HCT116 (cell line): ENCODE results near the gene GPC5. TPM values are rescaled to one million over a fixed set of nuclear protein-coding genes. Genes with fewer than 3 reads are reported as not detected.

Experiments
- ATAC-seq: fragments of 200-7000 bp; cut with Tn5 transposase; 2 replicates; pipeline ENCODE4 v1.9.1; 2020; ENCODE audit warnings: mild to moderate bottlenecking, moderate library complexity
- BruUV-seq: library from RNA; stranded (reverse); fragments of 400-500 nt; replicated peaks from 2 replicates; lab custom pipeline; 2021; lab: Mats Ljungman, UMichigan
- CTCF ChIA-PET: fragments of 300-600 bp; sonication (Branson Sonifier 250); formaldehyde crosslinking; loops from one replicate; lab custom pipeline; 2021; ENCODE audit warnings: antibody characterized with exemption; lab: Charles Lee
- POLR2A ChIA-PET: fragments of 300-600, 350-600 bp; sonication (Branson Sonifier 250); formaldehyde crosslinking; loops from one replicate; lab custom pipeline; 2021; ENCODE audit warnings: antibody characterized with exemption; lab: Charles Lee
- RAD21 ChIA-PET, 2 experiments: fragments of 300-600 bp; sonication (Branson Sonifier 250); formaldehyde crosslinking; loops; one replicate each; lab custom pipeline; 2023; ENCODE audit warnings: low total read pairs in 2 of 2; ENCODE audit not compliant: uncharacterized antibody in 2 of 2, unreplicated experiment in 2 of 2, low non-redundant PET in 1 of 2; lab: Charles Lee
- DNase-seq: peaks from one replicate; pipeline ENCODE4 v3.0.0-alpha.2; 2010; ENCODE audit warnings: low read depth, low spot score
- H2AFZ ChIP-seq: fragments of 200-600 bp; shearing (Covaris generic), sonication (generic); 2 replicates; pipeline ENCODE4 v1.6.1; 2017; ENCODE audit warnings: low read depth, mixed run types, mixed read lengths, antibody characterized with exemption, low read length; ENCODE audit not compliant: poor library complexity, severe bottlenecking
- H3K27ac ChIP-seq: 2 replicates; pipeline ENCODE4 v1.5.1; 2012; ENCODE audit warnings: low read depth, low read length
- H3K27me3 ChIP-seq: fragments of 200-600 bp; sonication (generic); 2 replicates; pipeline ENCODE4 v1.6.1; 2016; ENCODE audit warnings: mixed run types, low read length, mixed read lengths; ENCODE audit not compliant: insufficient read depth
- H3K36me3 ChIP-seq, 2 experiments: fragments of 200-500 bp in 1 of 2; fragments of 200-600 bp in 1 of 2; sonication (Bioruptor generic) in 1 of 2; sonication (generic) in 1 of 2; 2 replicates each; pipeline versions ENCODE4 v1.5.1 to v1.6.1; 2014 to 2016; ENCODE audit warnings: low read length in 2 of 2, inconsistent platforms in 1 of 2, mixed read lengths in 1 of 2, mixed run types in 1 of 2; ENCODE audit not compliant: insufficient read depth in 2 of 2, control insufficient read depth in 1 of 2
- H3K4me1 ChIP-seq, 2 experiments: fragments of 200-600 bp in 1 of 2; sonication (generic) in 1 of 2; 2 replicates each; pipeline versions ENCODE4 v1.5.1 to v1.6.1; 2012 to 2017; ENCODE audit warnings: low read length in 2 of 2, inconsistent platforms in 1 of 2, mild to moderate bottlenecking in 1 of 2, mixed read lengths in 1 of 2, mixed run types in 1 of 2, moderate library complexity in 1 of 2; ENCODE audit not compliant: insufficient read depth in 2 of 2, control insufficient read depth in 1 of 2
- H3K4me2 ChIP-seq: fragments of 200-600 bp; sonication (generic); 2 replicates; pipeline ENCODE4 v1.6.1; 2017; ENCODE audit warnings: mixed run types, low read length, mixed read lengths
- H3K4me3 ChIP-seq, 2 experiments: fragments of 200-600 bp in 1 of 2; sonication (generic) in 1 of 2; replicated peaks in 1 of 2; 2 replicates each; pipeline ENCODE4 v1.5.1; 2011 to 2016; ENCODE audit warnings: low read length in 2 of 2, control low read depth in 1 of 2, low read depth in 1 of 2, mild to moderate bottlenecking in 1 of 2, mixed read lengths in 1 of 2, mixed run types in 1 of 2
- H3K79me2 ChIP-seq: fragments of 200-600 bp; sonication (generic); 2 replicates; pipeline ENCODE4 v1.6.1; 2017; ENCODE audit warnings: mild to moderate bottlenecking, mixed run types, low read length, moderate library complexity, mixed read lengths; ENCODE audit not compliant: insufficient read depth
- H3K9ac ChIP-seq: fragments of 200-600 bp; sonication (generic); 2 replicates; pipeline ENCODE4 v1.6.1; 2016; ENCODE audit warnings: low read length, mixed read lengths
- H3K9me2 ChIP-seq: fragments of 200-600 bp; sonication (generic), shearing (Covaris generic); 2 replicates; pipeline ENCODE4 v1.6.1; 2017; ENCODE audit warnings: mixed run types, mild to moderate bottlenecking, moderate library complexity; ENCODE audit not compliant: insufficient read depth
- H3K9me3 ChIP-seq, 2 experiments: fragments of 200-500 bp in 1 of 2; fragments of 200-600 bp in 1 of 2; sonication (Bioruptor generic) in 1 of 2; sonication (generic) in 1 of 2; 2 replicates each; pipeline ENCODE4 v1.6.1; 2014 to 2017; ENCODE audit warnings: low read length in 2 of 2, mixed read lengths in 2 of 2, inconsistent platforms in 1 of 2, low read depth in 1 of 2, mild to moderate bottlenecking in 1 of 2, mixed run types in 1 of 2, moderate library complexity in 1 of 2; ENCODE audit not compliant: control insufficient read depth in 1 of 2, insufficient read depth in 1 of 2
- H4K20me1 ChIP-seq: fragments of 200-600 bp; sonication (generic), shearing (Covaris generic); 2 replicates; pipeline ENCODE4 v1.6.1; 2017; ENCODE audit warnings: mixed run types, mild to moderate bottlenecking, moderate library complexity; ENCODE audit not compliant: insufficient read depth
- CEBPB ChIP-seq: IDR thresholded peaks from 2 replicates; pipeline ENCODE4 v1.6.1; 2012; ENCODE audit warnings: low read depth
- EGR1 ChIP-seq: IDR thresholded peaks from 2 replicates; pipeline ENCODE4 v1.6.1; 2012; ENCODE audit warnings: low read depth
- ELF1 ChIP-seq: IDR thresholded peaks from 2 replicates; pipeline ENCODE4 v1.6.1; 2012; ENCODE audit warnings: low read depth, borderline replicate concordance
- SRF ChIP-seq: IDR thresholded peaks from 2 replicates; pipeline ENCODE4 v1.6.1; 2012; ENCODE audit warnings: low read depth
- ZFX ChIP-seq: fragments of 450-650 bp; IDR thresholded peaks from 2 replicates; pipeline ENCODE4 v1.6.1; 2017
- intact Hi-C: fragments of 100-400 bp; cut with micrococcal nuclease; formaldehyde crosslinking; loops from 2 replicates; pipeline ENCODE4 v1.10.0; 2022
- total RNA-seq: library from RNA; stranded (reverse); gene quantifications from one replicate; pipeline ENCODE4 v1.2.1, GENCODE V29; 2021; ENCODE audit not compliant: unreplicated experiment
- TF ChIP-seq, protein P1 (sequence below): IDR thresholded peaks from 2 replicates; pipeline ENCODE4 v1.6.1; 2012; ENCODE audit warnings: low read depth
- TF ChIP-seq, protein P2 (sequence below): IDR thresholded peaks from 2 replicates; pipeline ENCODE4 v1.6.1; 2012
- TF ChIP-seq, protein P3 (sequence below): IDR thresholded peaks from 2 replicates; pipeline ENCODE4 v1.6.1; 2011; ENCODE audit warnings: mild to moderate bottlenecking, low read length, moderate library complexity; ENCODE audit not compliant: insufficient replicate concordance; ENCODE audit errors: extremely low read depth

The GPC5 gene
- total RNA-seq, 1 experiment from 2014 or later, result not detected

DNA sequence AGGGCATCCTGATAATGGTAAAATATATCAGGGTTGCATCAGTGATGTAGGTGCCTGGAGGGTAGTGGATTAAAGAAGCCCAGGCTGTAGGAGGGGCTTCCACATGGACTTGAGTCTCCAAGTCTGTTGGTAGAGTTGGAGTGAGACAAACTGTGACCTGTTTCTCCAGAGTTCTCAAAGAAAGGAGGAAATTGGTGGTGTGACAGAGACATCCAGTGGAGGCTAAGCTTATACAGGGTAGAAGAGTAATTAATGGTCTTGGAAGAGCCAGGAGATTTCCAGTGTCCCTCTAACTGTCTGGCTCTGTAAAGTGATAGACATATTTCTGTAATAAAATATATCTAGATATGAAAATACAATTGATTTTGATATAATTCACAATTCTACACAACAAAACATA, 61.1 kb downstream of the GPC5 start:
- CTCF ChIA-PET, result no interaction called here
- no peaks in the 10 kb centered on the region for H3K27me3 ChIP-seq
- H2AFZ ChIP-seq, result no peak overlapping the region
- H4K20me1 ChIP-seq, result no peaks in the 10 kb centered on the region
- POLR2A ChIA-PET, result no interaction called here
- no peaks in the 10 kb centered on the region; a peak in 1 of 4 replicates for H3K9me3 ChIP-seq
- no peak overlapping the region for H3K4me2 ChIP-seq
- DNase-seq (no peak), ATAC-seq (no peak)
- no peak for TF ChIP-seq SRF
- no peak for TF ChIP-seq CEBPB
- TF ChIP-seq ZFX, result no peak
- TF ChIP-seq ELF1, result no peak
- TF ChIP-seq EGR1, result no peak
- TF ChIP-seq, protein P1, sequence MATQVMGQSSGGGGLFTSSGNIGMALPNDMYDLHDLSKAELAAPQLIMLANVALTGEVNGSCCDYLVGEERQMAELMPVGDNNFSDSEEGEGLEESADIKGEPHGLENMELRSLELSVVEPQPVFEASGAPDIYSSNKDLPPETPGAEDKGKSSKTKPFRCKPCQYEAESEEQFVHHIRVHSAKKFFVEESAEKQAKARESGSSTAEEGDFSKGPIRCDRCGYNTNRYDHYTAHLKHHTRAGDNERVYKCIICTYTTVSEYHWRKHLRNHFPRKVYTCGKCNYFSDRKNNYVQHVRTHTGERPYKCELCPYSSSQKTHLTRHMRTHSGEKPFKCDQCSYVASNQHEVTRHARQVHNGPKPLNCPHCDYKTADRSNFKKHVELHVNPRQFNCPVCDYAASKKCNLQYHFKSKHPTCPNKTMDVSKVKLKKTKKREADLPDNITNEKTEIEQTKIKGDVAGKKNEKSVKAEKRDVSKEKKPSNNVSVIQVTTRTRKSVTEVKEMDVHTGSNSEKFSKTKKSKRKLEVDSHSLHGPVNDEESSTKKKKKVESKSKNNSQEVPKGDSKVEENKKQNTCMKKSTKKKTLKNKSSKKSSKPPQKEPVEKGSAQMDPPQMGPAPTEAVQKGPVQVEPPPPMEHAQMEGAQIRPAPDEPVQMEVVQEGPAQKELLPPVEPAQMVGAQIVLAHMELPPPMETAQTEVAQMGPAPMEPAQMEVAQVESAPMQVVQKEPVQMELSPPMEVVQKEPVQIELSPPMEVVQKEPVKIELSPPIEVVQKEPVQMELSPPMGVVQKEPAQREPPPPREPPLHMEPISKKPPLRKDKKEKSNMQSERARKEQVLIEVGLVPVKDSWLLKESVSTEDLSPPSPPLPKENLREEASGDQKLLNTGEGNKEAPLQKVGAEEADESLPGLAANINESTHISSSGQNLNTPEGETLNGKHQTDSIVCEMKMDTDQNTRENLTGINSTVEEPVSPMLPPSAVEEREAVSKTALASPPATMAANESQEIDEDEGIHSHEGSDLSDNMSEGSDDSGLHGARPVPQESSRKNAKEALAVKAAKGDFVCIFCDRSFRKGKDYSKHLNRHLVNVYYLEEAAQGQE, result no peak
- TF ChIP-seq, protein P2, sequence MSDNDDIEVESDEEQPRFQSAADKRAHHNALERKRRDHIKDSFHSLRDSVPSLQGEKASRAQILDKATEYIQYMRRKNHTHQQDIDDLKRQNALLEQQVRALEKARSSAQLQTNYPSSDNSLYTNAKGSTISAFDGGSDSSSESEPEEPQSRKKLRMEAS, result no peak
- TF ChIP-seq, protein P3, sequence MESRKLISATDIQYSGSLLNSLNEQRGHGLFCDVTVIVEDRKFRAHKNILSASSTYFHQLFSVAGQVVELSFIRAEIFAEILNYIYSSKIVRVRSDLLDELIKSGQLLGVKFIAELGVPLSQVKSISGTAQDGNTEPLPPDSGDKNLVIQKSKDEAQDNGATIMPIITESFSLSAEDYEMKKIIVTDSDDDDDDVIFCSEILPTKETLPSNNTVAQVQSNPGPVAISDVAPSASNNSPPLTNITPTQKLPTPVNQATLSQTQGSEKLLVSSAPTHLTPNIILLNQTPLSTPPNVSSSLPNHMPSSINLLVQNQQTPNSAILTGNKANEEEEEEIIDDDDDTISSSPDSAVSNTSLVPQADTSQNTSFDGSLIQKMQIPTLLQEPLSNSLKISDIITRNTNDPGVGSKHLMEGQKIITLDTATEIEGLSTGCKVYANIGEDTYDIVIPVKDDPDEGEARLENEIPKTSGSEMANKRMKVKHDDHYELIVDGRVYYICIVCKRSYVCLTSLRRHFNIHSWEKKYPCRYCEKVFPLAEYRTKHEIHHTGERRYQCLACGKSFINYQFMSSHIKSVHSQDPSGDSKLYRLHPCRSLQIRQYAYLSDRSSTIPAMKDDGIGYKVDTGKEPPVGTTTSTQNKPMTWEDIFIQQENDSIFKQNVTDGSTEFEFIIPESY, result no peak
- no peak overlapping the region for H3K9ac ChIP-seq
- H3K4me1 ChIP-seq, result no peaks in the 10 kb centered on the region
- no peak overlapping the region for H3K4me3 ChIP-seq
- no peaks in the 10 kb centered on the region for H3K36me3 ChIP-seq
- intact Hi-C loops, result no loop called here
- no peaks in the 10 kb centered on the region for H3K79me2 ChIP-seq
- no peaks in the 10 kb centered on the region for H3K9me2 ChIP-seq
- RAD21 ChIA-PET, result no interaction called here
- no peak overlapping the region for H3K27ac ChIP-seq
- BruUV-seq, result no TSS peak
